Kidney (tissue), 14 donors: ENCODE results near the gene KCNQ1. TPM values are rescaled to one million over a fixed set of nuclear protein-coding genes. Genes with fewer than 3 reads are reported as not detected.

Experiments
- DNase-seq, 5 donors: peaks; one replicate each; pipeline ENCODE4 v3.0.0-alpha.2; 2013 to 2020
- FAIRE-seq: peaks from 2 replicates; lab custom pipeline; 2012; peaks lifted over from hg19 to GRCh38; lab: Jason Lieb, UNC
- H3K27ac ChIP-seq, 2 donors: one replicate each; pipeline ENCODE4 v1.7.0; 2013; ENCODE audit warnings: low read depth in 2 of 2, low read length in 2 of 2, inconsistent platforms in 1 of 2
- H3K27me3 ChIP-seq: one replicate; pipeline ENCODE4 v1.7.1; 2013; ENCODE audit warnings: low read length, inconsistent platforms; ENCODE audit not compliant: control insufficient read depth, insufficient read depth
- H3K36me3 ChIP-seq, 3 donors: one replicate each; pipeline versions ENCODE4 v1.7.0 to v1.7.1; 2013; ENCODE audit warnings: low read length in 3 of 3, control low read depth in 1 of 3, inconsistent platforms in 1 of 3; ENCODE audit not compliant: insufficient read depth in 3 of 3, control insufficient read depth in 2 of 3
- H3K4me1 ChIP-seq, 3 donors: one replicate each; pipeline versions ENCODE4 v1.7.0 to v1.7.1; 2013; ENCODE audit warnings: low read length in 3 of 3, inconsistent platforms in 1 of 3, low read depth in 1 of 3; ENCODE audit not compliant: control insufficient read depth in 2 of 3, insufficient read depth in 2 of 3
- H3K4me3 ChIP-seq, 3 donors: one replicate each; pipeline versions ENCODE4 v1.7.0 to v1.8.1; 2013; ENCODE audit warnings: low read length in 3 of 3, control low read depth in 1 of 3, inconsistent platforms in 1 of 3
- H3K9ac ChIP-seq, 3 donors: one replicate each; pipeline versions ENCODE4 v1.7.0 to v1.7.1; 2013; ENCODE audit warnings: low read length in 3 of 3, control low read depth in 1 of 3, inconsistent platforms in 1 of 3
- H3K9me3 ChIP-seq, 3 donors: one replicate each; pipeline versions ENCODE4 v1.7.0 to v1.7.1; 2013; ENCODE audit warnings: low read length in 3 of 3, control low read depth in 1 of 3, inconsistent platforms in 1 of 3; ENCODE audit not compliant: control insufficient read depth in 2 of 3, insufficient read depth in 1 of 3
- CTCF ChIP-seq: IDR thresholded peaks from 3 replicates; pipeline ENCODE4 v1.5.1; 2012; ENCODE audit warnings: mild to moderate bottlenecking, moderate library complexity, borderline replicate concordance; ENCODE audit not compliant: insufficient read depth; ENCODE audit errors: extremely low read depth
- intact Hi-C: fragments of 100-400 bp; cut with DNase I; formaldehyde crosslinking; loops from one replicate; pipeline ENCODE4 v1.11.1; 2022
- polyA plus RNA-seq: library from polyadenylated mRNA; stranded (reverse); fragments of 350-450 nt; fragmentation: Illumina TruSeq; extraction: RNeasy Lipid Tissue Mini Kit (QIAGEN cat#74804); gene quantifications from one replicate; pipeline ENCODE4 v1.2.3, GENCODE V29; 2014; ENCODE audit warnings: low read depth, low replicate concordance; ENCODE audit not compliant: insufficient read depth
- total RNA-seq: library from RNA; stranded (reverse); fragmentation: NEBNext Ultra II Directional; extraction: Animal tissue kit (Norgen Biotek cat#: 25700); gene quantifications from one replicate; pipeline ENCODE4 v1.2.1, GENCODE V29; 2021
- donor health status: control.
- donor health status: control.
- donor health status: control.
- donor health status: control.
- donor health status: control.
- donor health status: DM: yes; HTN: yes; CAD: no.
- donor health status: Normal renal cell carcinoma (clear cell type).

The KCNQ1 gene
- total and polyA plus RNA-seq, 2 donors from 2014 or later: 45.5 to 49.4 TPM

GRCh38 chr11:2768471-2769408, 323.9 kb downstream of the KCNQ1 start:
- intact Hi-C loops: no loop called here
- H3K27ac ChIP-seq: no peak overlapping the region
- no peak overlapping the region for H3K9ac ChIP-seq
- FAIRE-seq (no peak), DNase-seq (peak in 2 of 5 donors; percentile 5 to 50)
- H3K4me3 ChIP-seq: no peak overlapping the region
- no peaks in the 10 kb centered on the region for H3K27me3 ChIP-seq
- TF ChIP-seq CTCF: no peak
- no peaks in the 10 kb centered on the region for H3K9me3 ChIP-seq
- no peaks in the 10 kb centered on the region for H3K4me1 ChIP-seq
- no peaks in the 10 kb centered on the region for H3K36me3 ChIP-seq

GRCh38 chr11:2769409-2770095, 324.7 kb downstream of the KCNQ1 start:
- no peak for TF ChIP-seq CTCF
- no peak overlapping the region for H3K9ac ChIP-seq

GRCh38 chr11:2770096-2770751, 325.4 kb downstream of the KCNQ1 start:
- Histone ChIP-seq H3K27ac (no peak overlapping the region), H3K9ac (no peak overlapping the region), H3K4me1 (no peaks in the 10 kb centered on the region), H3K4me3 (no peak overlapping the region), H3K27me3 (no peaks in the 10 kb centered on the region), H3K9me3 (no peaks in the 10 kb centered on the region), H3K36me3 (no peaks in the 10 kb centered on the region)
- DNase-seq: peak in 3 of 5 donors; percentile 3 to 73 (median 43)
- intact Hi-C loops: no loop called here
- FAIRE-seq: no peak
- TF ChIP-seq CTCF: no peak

More at GRCh38 chr11:2769409-2770095, 324.7 kb downstream of the KCNQ1 start:
- intact Hi-C loops: no loop called here
- Histone ChIP-seq H3K4me1 (no peaks in the 10 kb centered on the region), H3K27ac (no peak overlapping the region), H3K36me3 (no peaks in the 10 kb centered on the region), H3K27me3 (no peaks in the 10 kb centered on the region), H3K9me3 (no peaks in the 10 kb centered on the region), H3K4me3 (no peak overlapping the region)
- DNase-seq: peak in 3 of 5 donors; percentile 11 to 60 (median 57)
- FAIRE-seq: no peak
